Stimulated activated CD8-positive, alpha-beta memory T cell treated with anti-CD3 and anti-CD28 coated beads, Interleukin-12 subunit alpha, Interleukin-12 subunit beta, amount 100 ng/mL, for 24 hours (primary cell): ENCODE results near the gene PILRA.
A peak's percentile ranks its signal among the peaks of the same experiment; 100 is the strongest.
"Not testable (repeated sequence)": the region's sequence is repeated elsewhere in the genome, so short reads cannot be mapped to it uniquely, and the experiment has no call there.

Experiments used
- DNase-seq: peaks from one replicate; pipeline ENCODE4 v3.0.0-alpha.2; 2020; ENCODE audit errors: extremely low read depth

PILRA gene

DNA sequence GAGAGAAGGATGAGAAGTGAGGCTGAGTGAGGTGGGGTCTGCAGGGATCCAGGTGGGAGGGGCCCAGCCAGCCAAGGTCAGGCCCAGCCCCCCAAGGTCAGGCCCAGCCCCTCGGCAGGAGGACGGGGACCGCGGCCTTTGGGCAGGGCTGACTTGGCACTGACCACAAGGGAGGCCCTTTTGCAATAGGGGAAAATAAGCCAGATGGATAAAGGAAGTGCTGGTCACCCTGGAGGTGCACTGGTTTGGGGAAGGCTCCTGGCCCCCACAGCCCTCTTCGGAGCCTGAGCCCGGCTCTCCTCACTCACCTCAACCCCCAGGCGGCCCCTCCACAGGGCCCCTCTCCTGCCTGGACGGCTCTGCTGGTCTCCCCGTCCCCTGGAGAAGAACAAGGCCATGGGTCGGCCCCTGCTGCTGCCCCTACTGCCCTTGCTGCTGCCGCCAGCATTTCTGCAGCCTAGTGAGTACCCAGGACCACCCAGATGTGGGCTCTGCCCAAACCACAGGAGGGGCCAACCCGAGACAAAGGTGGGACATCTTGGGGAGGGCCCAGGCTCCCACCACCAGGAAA lies at the start of gene PILRA:
TSS of gene PILRA (plus strand) at position 227 of the 571 bp plus-strand sequence. CDS start at position 397, 170 bp downstream.
- no peak for DNase-seq

DNA sequence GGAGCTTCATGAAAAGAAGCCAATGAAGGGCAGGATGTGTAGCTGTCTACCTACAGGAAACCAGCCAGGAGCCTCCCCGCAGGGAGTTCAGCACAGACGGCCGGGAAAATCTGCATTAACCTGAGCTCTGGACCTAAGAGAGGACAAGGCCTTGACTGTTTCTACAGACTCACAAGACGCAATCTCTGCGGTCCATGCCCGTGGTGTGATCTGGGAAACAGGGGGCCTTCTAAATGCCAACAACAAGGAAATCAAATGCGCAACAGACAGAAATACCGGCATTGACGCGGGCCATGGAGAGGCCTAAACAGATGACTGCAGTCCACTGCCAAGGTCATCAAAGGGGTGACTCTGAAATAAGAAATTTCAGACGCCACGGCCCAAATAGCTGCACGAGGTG lies 49.1 kb upstream of the PILRA start:
- not testable (repeated sequence) for DNase-seq

DNA sequence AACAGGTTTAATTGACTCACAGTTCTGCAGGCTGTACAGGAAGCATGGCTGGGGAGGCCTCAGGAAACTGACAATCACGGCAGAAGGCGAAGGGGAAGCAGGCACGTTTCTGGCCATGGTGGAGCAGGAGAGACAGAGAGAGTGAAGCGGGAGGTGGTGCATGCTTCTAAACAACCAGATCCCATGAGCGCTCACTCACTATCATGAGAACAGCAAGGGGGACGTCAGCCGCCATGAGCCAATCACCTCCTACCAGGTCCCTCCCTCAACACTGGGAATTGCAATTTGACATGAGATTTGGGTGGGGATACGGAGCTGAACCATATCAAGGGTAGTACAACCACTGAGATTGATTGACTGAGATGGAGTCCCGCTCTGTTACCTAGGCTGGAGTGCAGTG lies 47.6 kb upstream of the PILRA start:
- not testable (repeated sequence) for DNase-seq

DNA sequence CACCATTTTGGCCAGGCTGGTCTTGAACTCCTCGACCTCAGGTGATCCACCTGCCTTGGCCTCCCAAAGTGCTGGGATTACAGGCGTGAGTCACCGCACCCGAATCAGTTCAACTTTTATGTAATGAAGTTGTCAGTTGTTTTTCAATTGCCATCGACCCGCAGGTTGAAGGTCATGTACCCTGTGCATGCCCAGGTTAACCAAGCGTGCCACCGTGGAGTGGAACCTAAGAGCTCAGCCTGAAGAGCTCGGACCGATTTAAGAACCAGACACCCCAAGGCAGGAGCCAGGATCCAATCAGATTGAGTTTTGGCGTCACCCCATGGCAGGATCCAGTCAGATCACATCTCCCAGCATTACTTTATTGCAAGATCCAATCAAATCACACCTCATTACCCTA lies 46.4 kb upstream of the PILRA start:
- DNase-seq: not testable (repeated sequence)

DNA sequence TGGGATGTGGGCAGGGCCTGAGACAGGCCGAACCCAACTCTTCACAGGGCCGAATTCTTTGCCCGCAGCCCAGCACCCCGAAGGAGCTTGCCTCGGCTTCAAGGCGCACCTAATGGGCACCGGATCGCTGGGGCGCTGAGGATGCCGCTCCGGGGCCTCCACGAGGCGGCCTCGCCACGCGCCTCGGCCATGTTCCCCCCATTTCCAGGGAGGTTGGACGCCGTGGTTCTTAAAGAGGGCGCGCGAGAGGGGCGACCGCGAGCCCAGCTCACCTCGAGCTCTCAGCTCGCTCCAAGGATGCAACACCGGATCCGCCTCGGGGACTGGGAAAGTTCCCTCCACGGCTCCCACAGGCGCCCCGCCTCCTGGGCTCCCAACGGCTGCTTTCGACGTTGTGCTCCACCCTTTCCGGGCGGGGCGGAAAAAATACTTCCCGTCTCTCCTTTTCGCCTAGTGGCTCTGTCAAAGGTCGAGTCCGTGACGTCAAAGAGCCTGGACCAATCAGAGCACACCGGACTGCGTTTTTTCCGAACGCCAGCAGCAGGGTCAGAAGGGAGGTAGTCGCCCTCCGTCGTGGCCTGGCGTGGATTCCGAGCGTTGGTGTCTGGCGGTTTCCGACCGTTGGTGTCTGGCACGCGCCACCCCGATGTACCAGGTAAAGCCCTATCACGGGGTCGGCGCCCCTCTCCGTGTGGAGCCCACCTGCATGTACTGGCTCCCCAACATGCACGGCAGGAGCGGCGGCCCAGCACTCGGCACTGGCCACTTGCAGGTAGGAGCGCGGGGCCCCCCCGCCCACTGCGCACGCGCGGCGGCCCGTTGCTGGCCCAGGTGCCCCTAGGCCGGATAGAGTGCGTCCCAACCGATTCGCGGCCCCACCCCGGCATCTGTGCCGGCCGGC lies 37.5 kb upstream of the PILRA start:
- peak; percentile 68 for DNase-seq

DNA sequence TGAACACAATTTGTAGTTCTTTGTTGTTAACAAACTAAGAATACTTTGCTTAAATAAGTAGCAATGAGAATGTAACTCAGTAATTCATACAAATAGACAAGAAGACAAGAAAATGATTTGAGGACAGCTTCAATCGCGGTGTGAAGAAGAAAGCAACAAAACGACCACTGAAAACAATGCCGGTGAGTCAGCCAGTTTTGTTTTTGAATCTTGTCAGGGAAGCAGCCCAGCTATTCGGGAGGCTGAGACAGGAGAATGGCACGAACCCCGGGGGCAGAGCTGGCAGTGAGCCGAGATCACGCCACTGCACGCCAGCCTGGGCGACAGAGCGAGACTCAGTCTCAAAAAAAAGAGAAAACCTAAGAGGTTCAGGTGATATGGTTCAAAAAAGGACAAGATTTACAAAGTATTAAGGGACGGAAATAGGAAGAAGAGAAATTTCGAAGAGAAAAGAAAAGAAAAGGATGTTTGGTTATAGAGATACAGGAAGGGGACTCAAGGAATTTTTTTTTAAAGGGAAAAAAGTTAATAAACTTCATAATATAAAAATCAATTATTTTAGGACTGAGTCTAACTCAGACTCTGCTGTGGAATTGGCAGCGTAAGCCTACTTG lies 35.1 kb upstream of the PILRA start:
- DNase-seq: not testable (repeated sequence)

DNA sequence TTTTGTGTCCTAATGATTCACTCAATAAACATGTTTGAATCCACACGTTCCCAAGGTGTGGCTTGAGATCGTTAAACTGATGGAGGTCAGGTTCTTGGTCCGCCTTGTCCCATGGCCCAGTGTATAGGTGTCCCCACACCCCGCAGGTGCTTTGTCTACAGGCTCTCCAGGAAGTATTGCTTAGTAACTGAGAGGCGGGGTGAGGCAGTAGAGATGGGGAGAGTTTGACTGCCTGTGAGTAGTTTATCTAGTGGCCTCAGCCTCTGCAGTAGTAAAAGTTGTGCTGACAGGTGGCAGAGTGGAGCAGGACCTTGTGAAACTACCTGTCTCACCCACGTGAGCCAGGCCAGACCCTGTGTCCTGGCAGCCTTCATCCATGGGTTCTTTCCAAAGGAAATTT lies 32.0 kb upstream of the PILRA start:
- not testable (repeated sequence) for DNase-seq

DNA sequence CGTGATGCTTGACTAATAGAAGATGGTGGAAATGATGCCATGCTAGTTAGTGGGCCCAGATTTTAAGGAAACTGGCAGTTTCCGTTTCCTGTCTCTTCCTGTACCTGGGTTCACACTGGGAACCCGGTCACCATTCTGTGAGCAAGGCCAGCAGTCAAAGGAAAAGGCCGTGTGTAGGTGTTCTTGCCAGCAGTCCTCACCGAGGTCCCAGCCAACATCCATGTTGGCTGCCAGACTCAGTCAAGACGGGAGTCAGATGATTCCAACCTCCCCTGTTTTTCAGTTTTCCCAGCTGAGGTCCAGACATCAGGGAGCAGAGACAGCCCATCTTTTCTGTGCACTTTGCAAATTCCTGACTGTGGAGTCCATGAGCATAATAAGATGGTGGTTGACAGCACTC lies 30.5 kb upstream of the PILRA start:
- no peak for DNase-seq

DNA sequence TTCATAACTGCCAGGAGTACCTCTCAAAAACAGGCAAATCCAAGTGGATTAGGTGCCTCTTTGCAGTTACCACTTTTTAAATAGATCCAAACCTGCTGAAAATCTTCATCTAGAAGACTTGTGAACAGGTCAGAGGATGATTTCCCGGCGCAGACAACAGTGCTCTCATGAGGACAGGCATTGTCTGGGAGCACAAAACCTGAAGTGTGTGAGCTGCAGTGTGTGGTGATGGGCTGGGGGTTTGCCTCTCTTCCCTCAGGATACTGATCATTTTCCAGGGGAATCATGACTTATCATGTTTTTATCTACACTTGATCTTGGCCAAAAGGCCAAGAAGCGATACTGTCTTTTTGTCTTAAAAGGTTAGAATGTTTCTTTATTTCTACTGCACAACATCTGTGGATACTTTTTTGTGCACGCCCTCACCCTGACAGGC lies 29.1 kb upstream of the PILRA start:
- not testable (repeated sequence) for DNase-seq

DNA sequence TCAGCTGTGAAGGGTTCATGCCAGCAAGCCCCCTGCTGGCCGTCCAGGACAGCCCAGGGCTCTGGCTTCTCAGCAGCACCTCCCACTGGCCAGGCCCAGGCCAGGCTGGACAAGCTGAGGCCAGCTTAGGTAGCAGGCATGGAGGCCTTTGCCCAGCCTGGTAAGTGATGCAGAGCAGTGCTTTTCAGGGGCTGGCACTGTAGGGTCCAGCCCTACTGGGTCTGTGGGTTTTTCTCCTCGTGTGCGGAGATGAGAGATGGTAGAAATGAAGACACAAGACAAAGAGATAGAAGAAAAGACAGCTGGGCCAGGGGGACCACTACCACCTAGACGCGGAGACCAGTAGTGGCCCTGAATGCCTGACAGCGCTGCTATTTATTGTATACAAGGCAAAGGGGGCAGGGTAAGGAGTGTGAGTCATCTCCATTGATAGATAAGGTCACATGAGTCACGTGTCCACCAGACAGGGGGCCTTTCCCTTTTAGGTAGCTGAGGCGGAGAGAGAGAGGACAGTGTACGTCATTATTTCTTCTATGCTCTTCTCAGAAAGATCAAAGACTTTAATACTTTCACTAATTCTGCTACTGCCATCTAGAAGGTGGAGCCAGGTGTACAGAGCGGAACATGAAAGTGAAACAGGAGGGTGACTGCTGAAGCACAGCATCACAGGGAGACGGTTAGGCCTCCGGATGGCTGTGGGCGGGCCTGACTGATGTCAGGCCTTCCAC lies 28.6 kb upstream of the PILRA start:
- peak; percentile 51 for DNase-seq

DNA sequence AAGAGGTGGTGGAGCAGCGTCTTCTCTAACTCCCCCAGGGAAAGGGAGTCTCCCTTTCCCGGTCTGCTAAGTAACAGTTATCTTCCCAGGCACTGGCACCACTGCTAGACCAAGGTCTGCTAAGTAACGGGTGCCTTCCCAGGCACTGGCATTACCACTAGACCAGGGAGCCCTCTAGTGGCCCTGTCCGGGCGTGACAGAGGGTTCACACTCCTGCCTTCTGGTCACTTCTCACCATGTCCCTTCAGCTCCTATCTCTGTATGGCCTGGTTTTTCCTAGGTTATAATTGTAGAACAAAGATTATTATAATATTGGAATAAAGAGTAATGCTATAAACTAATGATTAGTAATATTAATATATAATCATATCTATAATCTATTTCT lies 28.0 kb upstream of the PILRA start:
- not testable (repeated sequence) for DNase-seq

DNA sequence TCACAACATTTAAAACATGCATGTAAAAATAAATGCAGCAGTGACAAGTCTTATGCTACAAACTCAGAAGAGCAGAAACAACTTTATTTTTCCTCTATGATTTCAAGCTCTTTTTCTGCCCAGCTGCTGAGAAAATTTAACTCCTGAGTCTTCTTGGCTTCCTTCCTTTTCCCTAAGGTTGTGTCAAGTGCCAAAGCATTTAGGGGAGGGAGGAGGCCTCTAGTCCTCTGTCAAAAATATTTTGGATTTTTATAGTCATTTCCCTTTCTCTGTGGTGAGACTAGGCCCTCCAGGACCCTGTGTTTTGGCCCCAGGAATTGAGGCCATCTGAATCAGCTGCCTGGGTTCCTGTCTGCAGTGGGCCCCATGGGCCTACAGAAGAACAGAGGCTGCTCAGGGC lies 26.4 kb upstream of the PILRA start:
- DNase-seq: no peak

DNA sequence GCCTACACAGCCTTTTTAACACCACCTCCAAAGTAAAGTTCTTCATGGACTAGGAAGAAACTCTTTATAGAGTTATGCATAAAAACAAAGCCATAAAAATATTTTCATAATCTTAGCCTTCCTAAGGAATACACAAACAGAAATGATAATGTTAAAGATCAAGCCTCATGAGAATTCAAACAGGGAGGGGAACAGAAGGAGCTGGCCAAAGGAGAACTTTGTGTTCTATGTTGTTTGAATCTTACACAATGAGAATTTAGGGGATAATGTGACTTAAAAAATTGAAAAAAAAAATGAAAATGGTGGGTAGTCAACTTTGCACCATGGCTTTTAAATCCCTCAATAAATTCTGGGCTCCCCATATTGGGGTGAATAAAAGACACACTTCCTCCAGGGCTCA lies 24.5 kb upstream of the PILRA start:
- DNase-seq: no peak

DNA sequence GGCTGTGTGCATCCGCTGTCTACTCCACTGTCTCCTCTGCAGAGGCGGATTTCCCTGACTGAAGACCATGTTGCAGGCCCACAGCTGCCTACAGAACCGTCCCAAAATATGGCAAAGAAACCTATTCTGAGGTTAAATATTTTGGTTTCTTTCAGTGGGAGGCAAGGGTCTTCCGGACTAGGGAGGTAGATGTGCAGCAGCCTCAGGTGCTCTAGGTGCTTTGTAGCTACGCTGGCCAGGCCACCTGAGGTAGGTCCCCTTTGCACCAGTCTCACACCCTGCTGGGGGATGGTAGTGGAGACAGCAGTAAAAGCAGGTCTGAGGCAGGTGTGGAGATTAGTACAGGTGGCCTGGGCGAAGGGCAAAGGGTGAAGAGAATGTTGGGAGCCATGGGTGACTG lies 23.5 kb upstream of the PILRA start:
- DNase-seq: no peak

DNA sequence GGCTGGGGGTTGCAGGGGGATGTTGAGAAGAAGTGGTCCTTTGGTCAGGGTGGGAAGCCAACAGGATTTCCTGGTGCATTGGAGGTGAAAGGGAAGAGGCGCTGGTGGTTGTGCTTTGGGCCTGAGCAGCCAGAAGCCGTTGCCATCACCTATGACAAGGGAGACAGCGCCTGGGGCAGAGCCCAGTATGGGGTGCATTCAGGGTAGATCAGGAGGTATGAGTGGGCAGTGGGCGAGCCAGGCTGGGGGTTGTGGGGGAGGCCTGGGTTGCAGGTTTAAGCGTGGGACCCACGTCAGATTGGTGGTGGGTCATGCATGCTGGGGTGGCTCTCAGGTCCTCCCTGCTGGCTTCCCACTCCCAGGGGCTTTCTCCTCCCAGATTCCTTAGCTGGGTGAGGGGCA lies 21.6 kb upstream of the PILRA start:
- DNase-seq: no peak

DNA sequence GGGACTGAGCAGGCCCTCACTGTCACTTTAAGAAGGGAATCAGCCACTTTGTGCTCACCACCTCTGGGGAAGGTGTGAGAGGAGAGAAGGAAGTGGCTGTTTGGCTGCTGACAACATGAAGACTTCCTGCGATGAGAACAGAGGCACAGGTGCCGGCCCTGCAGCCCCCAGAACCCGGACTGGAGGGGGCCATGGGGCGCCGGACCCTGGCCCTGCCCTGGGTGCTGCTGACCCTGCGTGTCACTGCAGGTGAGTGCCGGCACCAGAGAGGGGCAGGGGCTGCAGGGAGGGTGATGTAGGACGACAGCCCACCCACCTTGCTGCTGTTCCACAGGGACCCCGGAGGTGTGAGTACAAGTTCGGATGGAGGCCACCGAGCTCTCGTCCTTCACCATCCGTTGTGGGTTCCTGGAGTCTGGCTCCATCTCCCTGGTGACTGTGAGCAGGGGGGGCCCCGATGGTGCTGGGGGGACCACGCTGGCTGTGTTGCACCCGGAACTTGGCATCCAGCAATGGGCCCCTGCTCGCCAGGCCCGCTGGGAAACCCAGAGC lies 21.0 kb upstream of the PILRA start:
- DNase-seq: not testable (repeated sequence)

DNA sequence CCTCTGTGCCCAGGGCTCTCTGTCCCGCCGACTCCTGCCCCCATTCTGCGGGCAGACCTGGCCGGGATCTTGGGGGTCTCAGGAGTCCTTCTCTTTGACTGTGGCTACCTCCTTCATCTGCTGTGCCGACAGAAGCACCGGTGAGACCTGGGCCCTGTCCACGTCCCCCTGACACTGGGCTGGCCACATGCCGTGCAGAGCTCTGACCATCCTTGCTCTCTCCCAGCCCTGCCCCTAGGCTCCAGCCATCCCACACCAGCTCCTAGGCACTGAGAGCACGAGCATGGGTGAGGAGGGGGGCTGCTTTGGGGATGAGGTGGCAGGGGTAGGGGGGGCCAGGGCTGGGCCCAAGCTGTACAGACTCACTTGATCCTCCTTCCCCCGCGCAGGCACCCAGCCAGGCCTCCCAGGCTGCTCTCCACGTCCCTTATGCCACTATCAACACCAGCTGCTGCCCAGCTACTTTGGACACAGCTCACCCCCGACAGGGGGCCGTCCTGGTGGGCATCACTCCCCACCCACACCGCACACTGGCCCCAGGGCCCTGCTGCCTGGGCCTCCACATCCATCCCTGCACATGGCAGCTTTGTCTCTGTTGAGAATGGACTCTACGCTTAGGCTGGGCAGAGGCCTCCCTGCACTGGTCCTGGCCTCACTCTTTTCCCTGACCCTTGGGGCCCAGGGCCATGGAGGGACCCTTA lies 20.2 kb upstream of the PILRA start:
- no peak for DNase-seq

DNA sequence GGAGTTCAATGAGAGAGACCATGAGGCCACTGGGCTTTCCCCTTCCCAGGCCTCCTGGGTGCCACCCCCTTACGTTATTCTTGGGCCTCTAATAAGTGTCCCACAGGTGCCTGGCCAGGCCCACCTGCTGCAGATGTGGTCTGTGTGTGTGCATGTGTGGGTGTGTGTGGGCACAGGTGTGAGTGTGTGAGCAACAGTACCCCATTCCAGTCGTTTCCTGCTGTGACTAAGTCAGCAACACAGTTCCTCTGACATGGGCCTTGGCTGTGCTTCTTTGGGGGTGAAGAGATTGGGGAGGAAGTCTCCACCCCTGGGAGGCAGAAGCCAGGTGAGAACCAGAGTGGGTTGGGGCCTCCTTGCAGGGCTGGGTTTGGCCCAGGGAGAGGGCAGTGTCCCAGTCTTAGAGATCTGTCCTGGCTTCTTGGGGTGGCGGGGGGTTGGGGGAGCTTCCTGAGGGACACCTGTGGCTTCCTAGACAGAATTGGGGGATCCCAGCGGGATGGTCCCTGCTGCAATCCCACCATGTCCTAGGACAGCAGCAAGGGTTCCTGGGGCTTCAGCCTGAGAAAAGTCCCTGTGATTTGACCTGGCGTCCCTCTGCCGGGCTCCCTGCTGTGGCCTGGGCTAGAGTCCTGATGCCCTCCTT lies 19.5 kb upstream of the PILRA start:
- no peak for DNase-seq

DNA sequence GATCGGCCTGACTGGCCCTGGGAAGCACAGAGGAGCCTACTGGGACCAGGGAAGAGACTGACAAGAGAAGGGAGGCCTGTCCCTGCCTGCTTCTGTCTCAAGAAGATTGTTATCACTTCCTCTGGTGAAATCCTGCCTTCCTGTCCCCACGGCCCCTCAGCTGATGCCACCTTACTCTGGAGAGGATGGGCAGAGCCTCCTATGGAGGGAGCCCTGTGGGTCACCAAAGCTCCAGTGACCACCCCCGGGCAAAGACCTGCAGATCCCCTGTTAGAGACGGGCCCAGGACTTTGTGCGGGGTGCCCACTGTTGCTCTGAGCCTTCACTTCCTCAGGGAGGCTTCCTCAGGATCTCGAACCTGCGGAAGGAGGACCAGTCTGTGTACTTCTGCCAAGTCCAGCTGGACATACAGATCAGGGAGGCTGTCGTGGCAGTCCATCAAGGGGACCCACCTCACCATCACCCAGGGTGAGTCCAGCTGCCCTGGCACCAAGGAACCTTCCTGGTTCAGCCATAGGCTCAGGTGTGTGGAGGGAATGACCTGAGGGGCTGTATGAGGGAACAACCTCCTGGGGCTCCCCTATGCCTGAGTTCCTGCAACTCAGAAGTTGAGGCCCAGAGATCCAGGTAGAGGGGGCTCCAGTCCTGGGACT lies 16.7 kb upstream of the PILRA start:
- DNase-seq: no peak

DNA sequence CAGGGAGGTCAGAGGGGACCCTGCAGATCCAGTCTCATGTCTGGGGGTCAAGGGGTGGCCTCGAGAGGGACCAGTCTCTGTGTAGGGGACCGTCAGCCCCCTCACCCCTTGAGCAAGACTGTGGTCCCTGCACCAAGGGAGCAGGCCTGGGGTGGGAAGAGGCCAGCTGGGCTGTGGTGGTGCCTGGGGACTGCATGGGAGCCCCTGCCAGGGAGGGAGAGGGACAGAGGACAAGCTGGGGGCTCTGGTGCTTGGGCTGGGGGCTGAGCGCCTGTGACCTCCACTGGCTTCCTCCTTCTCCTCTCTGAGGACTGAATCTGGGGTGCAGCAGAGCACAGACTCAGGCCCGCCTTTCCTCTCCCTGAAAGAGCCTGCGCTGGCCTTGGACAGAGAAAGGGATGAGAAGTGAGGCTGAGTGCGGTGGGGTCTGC lies 16.1 kb upstream of the PILRA start:
- no peak for DNase-seq
